Stimulated activated CD8-positive, alpha-beta memory T cell treated with anti-CD3 and anti-CD28 coated beads, Interleukin-15, amount 100 ng/mL, for 4 hours (primary cell): ENCODE measurements around the gene GATAD1.
A peak's percentile ranks its signal among the peaks of the same experiment; 100 is the strongest.
"Not testable (repeated sequence)": the region's sequence is repeated elsewhere in the genome, so short reads cannot be mapped to it uniquely, and the experiment has no call there.

ENCODE experiments used
- DNase-seq, 2 donors: peaks; one replicate each; pipeline ENCODE4 v3.0.0-alpha.2; 2020; ENCODE audit warnings: low read depth in 2 of 2

Gene GATAD1

GRCh38 chr7:92436612-92437445 is 10.5 kb upstream of the GATAD1 start:
- no peak for DNase-seq

- no peak for DNase-seq
These were observed 9.3 kb upstream of the GATAD1 start for GRCh38 chr7:92437956-92438491.

- not testable (repeated sequence) for DNase-seq
These were observed 4.6 kb upstream of the GATAD1 start for GRCh38 chr7:92442720-92443119.

GRCh38 chr7:92446869-92447344 is 375 bp upstream of the GATAD1 start:
- no peak for DNase-seq

GRCh38 chr7:92448205-92448747 is 994 bp downstream of the GATAD1 start:
- DNase-seq = peak; percentile 8 to 26

GRCh38 chr7:92451645-92452044 is 4.4 kb downstream of the GATAD1 start:
- DNase-seq = no peak

- DNase-seq = no peak
These were observed 9.0 kb downstream of the GATAD1 start for GRCh38 chr7:92456236-92456635.

- DNase-seq = no peak
These were observed 12.8 kb downstream of the GATAD1 start for GRCh38 chr7:92460109-92460508.

GRCh38 chr7:92460510-92460909 is 13.2 kb downstream of the GATAD1 start:
- no peak for DNase-seq

GRCh38 chr7:92461027-92462003 is 14.0 kb downstream of the GATAD1 start:
- no peak for DNase-seq

GRCh38 chr7:92462560-92462959 is 15.3 kb downstream of the GATAD1 start:
- no peak for DNase-seq

GRCh38 chr7:92464515-92464914 is 17.2 kb downstream of the GATAD1 start:
- DNase-seq = no peak

- DNase-seq = no peak
These were observed 19.4 kb downstream of the GATAD1 start for GRCh38 chr7:92466682-92467081.

- not testable (repeated sequence) for DNase-seq
These were observed 21.3 kb downstream of the GATAD1 start for GRCh38 chr7:92468589-92468988.

GRCh38 chr7:92473989-92474388 is 26.7 kb downstream of the GATAD1 start:
- DNase-seq = not testable (repeated sequence)

GRCh38 chr7:92475261-92475770 is 28.0 kb downstream of the GATAD1 start:
- DNase-seq = not testable (repeated sequence)

- DNase-seq = not testable (repeated sequence)
These were observed 28.7 kb downstream of the GATAD1 start for GRCh38 chr7:92475851-92476590.

GRCh38 chr7:92477681-92478080 is 30.4 kb downstream of the GATAD1 start, which contains the start of gene ERVW-1:
ERVW-1 (minus strand) TSS chr7:92477946; CDS start chr7:92470381, 7,565 bp downstream.
- DNase-seq = not testable (repeated sequence)

GRCh38 chr7:92478095-92478494 is 30.8 kb downstream of the GATAD1 start:
- no peak for DNase-seq

- no peak for DNase-seq
These were observed 31.4 kb downstream of the GATAD1 start for GRCh38 chr7:92478711-92479110.

GRCh38 chr7:92479146-92479545 is 31.9 kb downstream of the GATAD1 start:
- DNase-seq = not testable (repeated sequence)
